ENCODE data around the gene WNT5B. TPM values are rescaled to one million over a fixed set of nuclear protein-coding genes. Genes with fewer than 3 reads are reported as not detected.
A peak's percentile ranks its signal among the peaks of the same experiment; 100 is the strongest.
"Not testable (repeated sequence)": the region's sequence is repeated elsewhere in the genome, so short reads cannot be mapped to it uniquely, and the experiment has no call there.

WNT5B gene
- polyA plus RNA-seq, 4 donors: 0.67 to 4.9 (median 2.3) TPM

- H3K27me3 ChIP-seq (ENCODE audit: control insufficient read depth in 3 of 3, insufficient read depth in 3 of 3, low read length in 3 of 3): no peaks in the 10 kb centered on the region
- WGBS, 3 donors: 0% methylated on average over 42 to 59 of the region's 59 CpGs
- peak; percentile 97 to 98 for DNase-seq
- H3K36me3 ChIP-seq (ENCODE audit: control insufficient read depth in 3 of 3, insufficient read depth in 2 of 3, low read depth in 1 of 3, low read length in 3 of 3): peaks cover 0 to 3% (median 0%) of the 10 kb centered on the region in 3 donors
- peak within 1 kb of the TSS; percentile 85 to 94 (median 91) for H3K27ac ChIP-seq (ENCODE audit: low read depth in 1 of 3, low read length in 2 of 3)
- no peaks in the 10 kb centered on the region for H3K9me3 ChIP-seq (ENCODE audit: control insufficient read depth in 2 of 2, insufficient read depth in 1 of 2, low read depth in 1 of 2, low read length in 1 of 2)
- peaks cover 0 to 5% (median 3%) of the 10 kb centered on the region in 3 donors for H3K4me1 ChIP-seq (ENCODE audit: control insufficient read depth in 3 of 3, insufficient read depth in 2 of 3, low read depth in 1 of 3, low read length in 2 of 3)
- no peak for FAIRE-seq
- peak within 1 kb of the TSS; percentile 93 to 97 (median 94) for H3K4me3 ChIP-seq (ENCODE audit: low read depth in 1 of 3, low read length in 3 of 3)
Measured at GRCh38 chr12:1690578-1691122, 61.6 kb downstream of the WNT5B start, which contains the start of gene ADIPOR2. TSS of gene ADIPOR2 (plus strand) at chr12:1691070. CDS start at chr12:1754344, 63,274 bp downstream.

- peaks cover 0 to 3% (median 0%) of the 10 kb centered on the region in 3 donors for H3K36me3 ChIP-seq (ENCODE audit: control insufficient read depth in 3 of 3, insufficient read depth in 2 of 3, low read depth in 1 of 3, low read length in 3 of 3)
- DNase-seq (peak; percentile 50 to 80), FAIRE-seq (no peak)
- no peaks in the 10 kb centered on the region for H3K9me3 ChIP-seq (ENCODE audit: control insufficient read depth in 2 of 2, insufficient read depth in 1 of 2, low read depth in 1 of 2, low read length in 1 of 2)
- 0 to 1% (median 1%) methylated on average over 37 to 56 of the region's 56 CpGs for WGBS, 3 donors
- peak overlapping the region; percentile 85 to 94 (median 91) for H3K27ac ChIP-seq (ENCODE audit: low read depth in 1 of 3, low read length in 2 of 3)
- H3K27me3 ChIP-seq (ENCODE audit: control insufficient read depth in 3 of 3, insufficient read depth in 3 of 3, low read length in 3 of 3): no peaks in the 10 kb centered on the region
- H3K4me1 ChIP-seq (ENCODE audit: control insufficient read depth in 3 of 3, insufficient read depth in 2 of 3, low read depth in 1 of 3, low read length in 2 of 3): peaks cover 3 to 7% (median 5%) of the 10 kb centered on the region in 3 donors
- H3K4me3 ChIP-seq (ENCODE audit: low read depth in 1 of 3, low read length in 3 of 3): peak overlapping the region; percentile 93 to 97 (median 94)
Measured at GRCh38 chr12:1691123-1692007, 62.3 kb downstream of the WNT5B start.

- FAIRE-seq: no peak
- peak overlapping the region in 2 of 3 donors; percentile 93 to 97 for H3K4me3 ChIP-seq (ENCODE audit: low read depth in 1 of 3, low read length in 3 of 3)
Measured at GRCh38 chr12:1692226-1692625, 63.2 kb downstream of the WNT5B start.

GRCh38 chr12:1692895-1693610 lies 64.0 kb downstream of the WNT5B start:
- H3K27ac ChIP-seq (ENCODE audit: low read depth in 1 of 3, low read length in 2 of 3): no peak overlapping the region
- WGBS, 3 donors: 69 to 79% (median 74%) methylated on average over 15 of the region's 15 CpGs
- no peak for DNase-seq
- H3K36me3 ChIP-seq (ENCODE audit: control insufficient read depth in 3 of 3, insufficient read depth in 2 of 3, low read depth in 1 of 3, low read length in 3 of 3): peaks cover 0 to 3% (median 0%) of the 10 kb centered on the region in 3 donors
- no peak overlapping the region for H3K4me3 ChIP-seq (ENCODE audit: low read depth in 1 of 3, low read length in 3 of 3)
- peaks cover 3 to 7% (median 5%) of the 10 kb centered on the region in 3 donors for H3K4me1 ChIP-seq (ENCODE audit: control insufficient read depth in 3 of 3, insufficient read depth in 2 of 3, low read depth in 1 of 3, low read length in 2 of 3)
- no peak for FAIRE-seq
- H3K9me3 ChIP-seq (ENCODE audit: control insufficient read depth in 2 of 2, insufficient read depth in 1 of 2, low read depth in 1 of 2, low read length in 1 of 2): no peaks in the 10 kb centered on the region
- no peaks in the 10 kb centered on the region for H3K27me3 ChIP-seq (ENCODE audit: control insufficient read depth in 3 of 3, insufficient read depth in 3 of 3, low read length in 3 of 3)

More at GRCh38 chr12:1692226-1692625, 63.2 kb downstream of the WNT5B start:
- 16 to 36% (median 19%) methylated on average over 4 of the region's 4 CpGs for WGBS, 3 donors
- Histone ChIP-seq H3K27ac (ENCODE audit: low read depth in 1 of 3, low read length in 2 of 3) (no peak overlapping the region), H3K27me3 (ENCODE audit: control insufficient read depth in 3 of 3, insufficient read depth in 3 of 3, low read length in 3 of 3) (no peaks in the 10 kb centered on the region), H3K9me3 (ENCODE audit: control insufficient read depth in 2 of 2, insufficient read depth in 1 of 2, low read depth in 1 of 2, low read length in 1 of 2) (no peaks in the 10 kb centered on the region), H3K36me3 (ENCODE audit: control insufficient read depth in 3 of 3, insufficient read depth in 2 of 3, low read depth in 1 of 3, low read length in 3 of 3) (peaks cover 0 to 3% (median 0%) of the 10 kb centered on the region in 3 donors), H3K4me1 (ENCODE audit: control insufficient read depth in 3 of 3, insufficient read depth in 2 of 3, low read depth in 1 of 3, low read length in 2 of 3) (peaks cover 3 to 7% (median 5%) of the 10 kb centered on the region in 3 donors)
- peak in 1 of 2 donors; percentile 33 for DNase-seq

- WGBS, 3 donors: 86 to 98% (median 97%) methylated on average over 8 of the region's 8 CpGs
- not testable (repeated sequence) for DNase-seq; H3K27ac ChIP-seq (ENCODE audit: low read depth in 1 of 3, low read length in 2 of 3); H3K36me3 ChIP-seq (ENCODE audit: control insufficient read depth in 3 of 3, insufficient read depth in 2 of 3, low read depth in 1 of 3, low read length in 3 of 3); FAIRE-seq; H3K9me3 ChIP-seq (ENCODE audit: control insufficient read depth in 2 of 2, insufficient read depth in 1 of 2, low read depth in 1 of 2, low read length in 1 of 2); H3K4me3 ChIP-seq (ENCODE audit: low read depth in 1 of 3, low read length in 3 of 3); H3K27me3 ChIP-seq (ENCODE audit: control insufficient read depth in 3 of 3, insufficient read depth in 3 of 3, low read length in 3 of 3)
- peaks cover 2 to 13% (median 3%) of the 10 kb centered on the region in 3 donors for H3K4me1 ChIP-seq (ENCODE audit: control insufficient read depth in 3 of 3, insufficient read depth in 2 of 3, low read depth in 1 of 3, low read length in 2 of 3)
Measured at GRCh38 chr12:1695097-1695496, 66.1 kb downstream of the WNT5B start.

- peaks cover 2 to 13% (median 3%) of the 10 kb centered on the region in 3 donors for H3K4me1 ChIP-seq (ENCODE audit: control insufficient read depth in 3 of 3, insufficient read depth in 2 of 3, low read depth in 1 of 3, low read length in 2 of 3)
- peaks cover 0 to 5% (median 0%) of the 10 kb centered on the region in 3 donors for H3K36me3 ChIP-seq (ENCODE audit: control insufficient read depth in 3 of 3, insufficient read depth in 2 of 3, low read depth in 1 of 3, low read length in 3 of 3)
- H3K27ac ChIP-seq (ENCODE audit: low read depth in 1 of 3, low read length in 2 of 3): no peak overlapping the region
- no peaks in the 10 kb centered on the region for H3K9me3 ChIP-seq (ENCODE audit: control insufficient read depth in 2 of 2, insufficient read depth in 1 of 2, low read depth in 1 of 2, low read length in 1 of 2)
- H3K4me3 ChIP-seq (ENCODE audit: low read depth in 1 of 3, low read length in 3 of 3): no peak overlapping the region
- no peaks in the 10 kb centered on the region for H3K27me3 ChIP-seq (ENCODE audit: control insufficient read depth in 3 of 3, insufficient read depth in 3 of 3, low read length in 3 of 3)
- DNase-seq (peak in 1 of 2 donors; percentile 28), FAIRE-seq (no peak)
- WGBS, 3 donors: 67 to 73% (median 72%) methylated on average over 8 of the region's 8 CpGs
Measured at GRCh38 chr12:1695886-1696670, 67.0 kb downstream of the WNT5B start.

GRCh38 chr12:1696800-1697199 lies 67.8 kb downstream of the WNT5B start:
- DNase-seq (no peak), FAIRE-seq (no peak)
- Histone ChIP-seq H3K4me3 (ENCODE audit: low read depth in 1 of 3, low read length in 3 of 3) (no peak overlapping the region), H3K9me3 (ENCODE audit: control insufficient read depth in 2 of 2, insufficient read depth in 1 of 2, low read depth in 1 of 2, low read length in 1 of 2) (no peaks in the 10 kb centered on the region), H3K36me3 (ENCODE audit: control insufficient read depth in 3 of 3, insufficient read depth in 2 of 3, low read depth in 1 of 3, low read length in 3 of 3) (peaks cover 0 to 7% (median 0%) of the 10 kb centered on the region in 3 donors), H3K27me3 (ENCODE audit: control insufficient read depth in 3 of 3, insufficient read depth in 3 of 3, low read length in 3 of 3) (no peaks in the 10 kb centered on the region), H3K27ac (ENCODE audit: low read depth in 1 of 3, low read length in 2 of 3) (no peak overlapping the region), H3K4me1 (ENCODE audit: control insufficient read depth in 3 of 3, insufficient read depth in 2 of 3, low read depth in 1 of 3, low read length in 2 of 3) (peaks cover 2 to 13% (median 3%) of the 10 kb centered on the region in 3 donors)
